ENCODE results near the gene ITIH4.
"Not testable (repeated sequence)": the region's sequence is repeated elsewhere in the genome, so short reads cannot be mapped to it uniquely, and the experiment has no call there.

ITIH4 gene

DNA sequence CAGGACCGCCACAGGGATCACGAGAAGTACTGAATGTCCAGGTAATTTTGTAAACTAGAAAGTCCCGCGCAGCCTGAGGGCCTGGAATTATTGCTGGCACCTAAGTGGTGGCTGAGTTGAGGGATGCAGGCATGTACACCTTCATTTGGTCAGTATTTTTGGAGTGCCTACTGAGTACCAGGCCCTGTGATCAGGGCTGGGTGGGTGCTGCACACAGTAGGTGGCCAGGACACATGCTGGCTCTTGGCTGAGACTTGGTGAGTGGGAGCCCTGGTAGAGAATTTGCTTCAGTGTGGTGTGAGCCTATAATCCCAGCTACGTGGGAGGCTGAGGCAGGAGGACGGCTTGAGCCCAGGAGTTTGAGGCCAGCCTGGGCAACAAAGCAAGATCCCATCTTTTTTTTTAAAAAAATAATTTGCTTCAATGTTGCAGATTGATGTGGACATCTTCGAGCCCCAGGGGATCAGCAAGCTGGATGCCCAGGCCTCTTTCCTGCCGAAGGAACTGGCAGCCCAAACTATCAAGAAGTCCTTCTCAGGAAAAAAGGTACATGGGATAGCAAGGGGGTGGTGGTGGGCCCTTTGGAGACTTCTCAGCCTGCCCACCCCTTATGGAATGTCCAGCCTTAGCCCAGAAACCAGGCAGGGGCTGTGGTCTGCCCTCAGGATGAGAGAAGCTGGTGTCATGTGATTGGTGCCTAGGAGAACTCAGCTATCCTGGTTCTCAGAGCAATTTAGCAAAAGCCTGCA, 50.5 kb downstream of the ITIH4 start:
- no peak for DNase-seq

DNA sequence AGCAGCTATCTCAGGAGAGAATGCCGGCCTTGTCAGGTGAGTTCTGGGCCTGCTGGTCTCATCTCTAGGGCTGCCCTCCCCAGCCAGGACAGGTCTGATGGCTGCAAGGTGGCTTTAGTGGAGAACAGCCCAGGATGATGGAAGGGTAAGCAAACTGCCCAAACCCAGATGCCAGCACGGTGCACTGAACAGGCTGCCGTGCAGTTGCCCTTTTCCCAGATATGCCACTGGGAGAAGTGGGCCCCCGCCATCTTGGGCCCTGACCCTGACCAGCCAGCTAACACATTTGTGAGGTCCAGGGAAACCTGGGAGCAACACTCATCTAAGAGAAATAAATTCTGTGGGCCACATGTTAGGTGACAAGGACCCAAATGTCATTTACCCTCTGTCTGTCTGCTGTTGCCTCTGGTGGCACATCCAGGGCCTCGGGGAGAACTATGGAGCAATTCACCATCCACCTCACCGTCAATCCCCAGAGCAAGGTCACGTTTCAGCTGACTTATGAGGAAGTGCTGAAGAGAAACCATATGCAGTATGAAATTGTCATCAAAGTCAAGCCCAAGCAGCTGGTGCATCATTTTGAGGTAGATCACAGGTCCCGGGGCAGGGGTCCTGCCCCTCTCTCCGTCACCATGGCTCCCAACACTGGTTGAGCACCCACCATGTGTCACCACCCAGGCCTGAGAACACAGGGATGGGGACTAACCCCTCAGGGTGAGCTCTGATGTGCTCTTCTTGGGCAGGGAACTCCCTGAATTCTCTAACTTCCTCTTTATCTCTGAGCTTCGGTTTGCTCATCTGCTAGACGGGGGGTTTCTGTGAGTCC, 51.2 kb downstream of the ITIH4 start:
- no peak for DNase-seq

DNA sequence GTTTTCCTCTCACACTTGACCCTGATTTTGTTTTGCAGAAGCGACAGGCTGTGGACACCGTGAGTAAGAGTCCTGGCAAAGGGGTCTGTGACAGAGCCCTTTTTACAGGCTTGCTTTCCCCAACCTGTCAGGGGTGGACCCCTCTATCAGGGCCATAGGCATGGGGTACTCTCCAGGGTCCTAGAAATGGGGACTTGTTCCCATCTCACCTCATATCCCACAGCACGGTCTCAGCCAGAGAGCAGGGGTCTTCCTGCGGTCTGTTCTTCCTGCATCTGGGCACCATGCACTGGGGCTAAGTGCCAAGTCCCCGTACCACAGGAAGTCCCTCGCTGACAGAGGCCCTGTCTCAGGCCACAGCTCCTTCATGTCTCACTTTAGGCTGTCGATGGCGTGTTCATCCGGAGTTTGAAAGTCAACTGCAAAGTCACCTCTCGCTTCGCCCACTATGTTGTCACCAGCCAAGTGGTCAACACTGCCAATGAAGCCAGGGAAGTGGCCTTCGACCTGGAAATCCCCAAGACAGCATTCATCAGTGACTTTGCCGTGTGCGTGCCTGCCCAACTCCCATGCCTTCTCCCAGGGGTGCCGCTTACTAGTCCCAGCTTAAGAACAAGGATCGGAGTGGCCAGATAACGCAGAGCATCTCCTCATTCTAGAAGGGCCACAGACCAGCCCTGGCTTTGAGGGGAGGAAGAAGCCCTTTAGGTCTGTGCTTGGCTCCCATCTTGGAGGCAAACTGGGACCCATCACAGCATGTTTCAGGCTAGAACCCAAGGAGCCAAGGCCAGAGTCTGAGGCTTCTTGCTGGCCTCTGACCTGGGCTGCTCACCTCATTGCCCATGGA, 52.3 kb downstream of the ITIH4 start:
- DNase-seq: no peak

DNA sequence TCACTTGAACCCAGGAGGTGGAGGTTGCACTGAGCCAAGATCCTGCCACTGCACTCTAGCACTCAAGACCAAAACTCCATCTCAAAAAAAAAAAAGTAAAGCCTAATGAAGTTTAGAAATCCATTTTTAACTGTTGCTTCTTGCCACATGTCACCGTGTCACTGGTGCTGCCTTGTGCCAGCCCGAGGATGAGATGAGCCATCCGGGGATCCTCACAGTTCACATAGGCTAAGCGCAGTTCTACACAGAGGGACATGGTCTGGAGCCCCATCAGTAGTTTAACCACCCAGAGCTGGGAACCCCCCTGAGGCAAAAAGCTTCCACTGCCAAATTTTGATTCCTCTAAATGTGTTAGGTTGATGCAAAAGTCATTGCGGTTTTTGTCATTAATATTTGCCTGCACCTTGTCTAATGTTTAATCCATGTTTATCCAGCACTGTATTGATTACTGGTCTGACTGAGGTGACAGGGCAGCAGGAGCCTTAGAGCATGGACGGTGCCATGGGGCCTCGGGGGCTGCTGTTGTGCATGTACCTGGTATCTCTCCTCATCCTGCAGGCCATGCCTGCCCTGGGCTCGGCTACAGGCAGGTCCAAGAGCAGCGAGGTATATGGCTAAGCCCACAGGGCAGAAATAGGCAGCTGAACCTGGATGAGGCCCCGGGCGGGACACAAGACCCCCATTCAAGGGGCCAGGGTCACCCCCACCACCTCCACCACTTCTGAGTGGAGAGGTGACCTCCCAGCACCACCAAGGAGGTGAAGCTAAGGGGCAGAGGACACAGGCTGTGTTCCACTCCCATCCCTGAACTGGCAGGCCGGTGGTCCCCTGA, 53.1 kb downstream of the ITIH4 start, which contains the start of gene ITIH1:
Gene ITIH1, plus strand, starts transcription at position 473 of the 832 bp plus-strand sequence. Its CDS starts 17 bp downstream, at position 490.
- DNase-seq: no peak

DNA sequence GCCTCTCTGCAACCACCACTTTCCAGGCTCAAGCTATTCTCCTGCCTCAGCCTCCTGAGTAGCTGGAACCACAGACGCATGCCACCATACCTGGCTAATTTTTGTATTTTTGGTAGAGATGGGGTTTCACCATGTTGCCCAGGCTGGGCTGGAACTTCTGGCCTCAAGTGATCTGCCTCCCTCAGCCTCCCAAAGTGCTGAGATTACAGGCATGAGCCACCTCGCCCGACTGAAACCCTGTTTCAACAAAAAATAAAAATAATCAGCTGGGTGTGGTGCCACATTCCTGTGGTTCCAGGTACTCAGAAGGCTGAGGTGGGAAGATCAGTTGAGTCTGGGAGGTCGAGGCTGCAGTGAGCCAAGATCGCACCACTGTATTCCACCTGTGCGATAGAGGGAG, 54.0 kb downstream of the ITIH4 start:
- not testable (repeated sequence) for DNase-seq

DNA sequence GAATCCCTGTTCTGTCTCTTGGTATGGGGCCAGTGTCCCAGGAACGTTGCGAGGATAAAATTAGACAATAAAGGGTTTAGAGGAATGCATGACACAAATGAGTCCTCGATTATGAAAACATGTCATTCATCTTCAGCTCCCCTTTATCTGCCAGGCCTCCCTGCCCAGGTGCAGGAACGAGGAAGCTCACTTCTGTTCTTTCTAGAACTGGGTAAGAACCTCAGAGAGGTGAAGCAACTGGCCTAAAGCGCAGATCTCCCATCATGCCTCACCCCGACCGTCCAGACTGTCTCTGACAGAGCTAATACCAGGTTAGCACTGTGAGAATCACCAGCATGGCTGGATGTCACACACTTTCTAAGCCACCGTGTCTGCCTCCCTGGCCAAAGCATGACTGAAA, 54.6 kb downstream of the ITIH4 start:
- no peak for DNase-seq

DNA sequence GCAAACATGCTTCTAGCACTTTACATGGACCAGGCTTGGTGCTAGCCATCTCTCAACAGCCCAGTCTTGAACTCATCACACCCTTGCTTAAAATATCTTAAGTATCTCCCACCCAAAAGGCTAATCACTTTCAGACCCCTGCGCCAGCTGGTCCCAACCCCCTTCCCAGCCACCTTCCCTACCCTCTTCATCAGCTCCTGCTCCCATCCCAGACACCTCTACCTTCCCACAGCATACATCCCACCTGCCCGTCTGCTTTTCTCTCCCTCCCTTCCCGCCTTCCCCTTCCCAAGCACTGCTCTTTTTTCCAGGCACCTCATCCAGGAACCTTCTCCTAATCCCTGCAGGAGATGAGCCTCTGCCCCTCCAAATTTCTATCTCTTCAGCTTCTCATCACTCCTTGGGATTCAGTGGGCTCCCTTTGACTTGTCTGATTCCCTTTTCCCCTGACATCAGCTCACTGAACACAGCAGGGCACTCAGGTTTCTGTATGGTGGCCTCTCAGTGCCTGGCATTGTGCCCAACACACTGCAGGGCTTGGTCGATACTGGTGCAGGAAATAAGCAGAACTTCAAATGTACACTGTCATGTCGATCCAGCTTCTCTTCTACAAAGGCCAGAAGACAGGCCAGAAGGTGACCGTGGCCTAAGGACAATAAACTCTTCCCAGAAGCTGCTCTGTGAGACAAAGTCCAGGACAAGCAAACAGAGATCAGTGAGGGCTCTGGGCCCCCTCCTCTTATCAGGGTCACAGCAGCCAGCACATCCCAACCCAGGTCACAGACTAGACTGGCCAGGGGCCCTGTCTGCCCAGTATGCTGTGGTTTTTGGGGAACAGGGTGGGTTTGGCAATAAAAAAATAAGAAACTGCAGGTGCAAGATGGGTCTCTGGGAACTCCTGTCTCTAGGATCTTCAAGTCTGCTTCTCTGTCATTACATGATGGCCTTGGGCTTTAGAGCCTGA, 55.3 kb downstream of the ITIH4 start:
- no peak for DNase-seq

DNA sequence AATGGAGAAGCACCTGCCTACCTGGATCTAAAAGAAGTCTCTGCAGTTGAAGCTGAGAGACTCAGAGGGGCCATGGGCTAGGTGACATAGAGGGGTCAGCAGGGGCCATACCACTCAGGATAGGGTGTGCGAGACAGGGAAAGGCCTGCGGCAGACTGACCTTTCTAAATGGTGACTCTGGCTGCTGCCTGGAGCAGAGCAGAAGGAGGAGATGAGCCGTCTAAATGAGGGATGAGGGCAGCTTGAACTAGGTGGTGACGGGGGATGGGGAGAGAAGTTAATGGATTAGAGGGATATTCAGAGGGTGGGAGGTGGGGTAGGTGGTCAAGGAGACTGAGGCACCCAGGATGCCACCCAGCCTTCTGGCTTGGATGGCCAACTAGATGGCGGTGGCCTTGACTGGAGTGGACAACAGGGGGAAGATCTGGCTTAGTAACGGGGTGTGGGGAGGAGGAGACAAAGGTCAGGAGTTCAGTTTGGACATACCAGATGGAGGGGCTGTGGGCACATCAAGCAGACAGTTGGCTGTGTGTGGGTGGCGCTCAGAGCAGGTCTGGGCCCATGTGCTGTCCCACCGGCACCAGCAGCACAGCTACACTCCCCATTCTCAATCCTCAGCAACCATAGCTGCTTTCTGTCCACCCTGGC, 56.3 kb downstream of the ITIH4 start:
- DNase-seq: no peak

DNA sequence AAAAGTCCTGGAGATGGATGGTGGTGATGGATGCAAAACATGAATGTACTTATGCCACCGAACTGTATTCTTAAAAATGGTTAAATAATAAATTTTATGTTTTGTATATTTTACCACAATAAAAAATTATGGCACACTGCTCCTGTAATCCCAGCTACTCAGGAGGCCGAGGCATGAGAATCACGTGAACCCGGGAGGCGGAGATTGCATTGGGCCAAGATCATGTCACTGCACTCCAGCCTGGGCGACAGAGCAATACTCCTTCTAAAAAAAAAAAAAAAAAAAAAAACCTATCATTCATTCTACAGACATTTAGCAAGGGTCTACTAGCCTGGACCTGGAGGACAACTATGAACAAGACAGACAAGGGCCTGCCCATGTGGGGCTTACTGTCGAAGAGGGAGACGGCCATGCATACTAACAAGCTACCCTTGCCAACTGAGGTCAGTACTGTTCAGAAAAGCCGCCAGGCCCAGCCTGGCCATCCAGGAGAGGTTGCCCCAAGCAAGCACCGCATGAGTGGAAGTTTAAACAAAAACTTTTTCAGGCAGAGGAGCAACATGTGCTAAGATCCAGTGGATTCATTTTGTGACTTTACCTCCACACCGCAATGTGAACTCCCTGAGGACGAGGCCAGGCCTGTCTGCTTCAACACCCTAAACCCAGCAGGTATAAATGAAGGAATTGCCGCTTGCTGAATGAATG, 57.0 kb downstream of the ITIH4 start:
- DNase-seq: no peak

DNA sequence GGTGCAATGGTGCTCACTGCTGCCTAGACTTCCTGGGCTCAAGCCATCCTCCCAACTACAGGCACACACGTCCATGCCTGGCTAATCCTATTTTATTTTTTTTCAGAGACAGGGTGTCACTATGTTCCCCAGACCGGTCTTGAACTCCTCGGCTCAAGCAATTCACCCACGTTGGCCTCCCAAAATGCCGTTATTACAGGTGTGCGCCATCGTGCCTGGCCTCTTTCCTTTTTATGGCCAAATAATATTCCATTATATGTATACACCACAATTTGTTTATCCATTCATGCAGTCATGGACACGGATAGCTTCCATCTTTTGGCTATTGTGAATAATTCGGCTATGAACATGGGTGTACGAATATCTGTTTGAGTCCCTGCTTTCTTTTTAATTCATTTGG, 58.8 kb downstream of the ITIH4 start:
- DNase-seq: no peak

DNA sequence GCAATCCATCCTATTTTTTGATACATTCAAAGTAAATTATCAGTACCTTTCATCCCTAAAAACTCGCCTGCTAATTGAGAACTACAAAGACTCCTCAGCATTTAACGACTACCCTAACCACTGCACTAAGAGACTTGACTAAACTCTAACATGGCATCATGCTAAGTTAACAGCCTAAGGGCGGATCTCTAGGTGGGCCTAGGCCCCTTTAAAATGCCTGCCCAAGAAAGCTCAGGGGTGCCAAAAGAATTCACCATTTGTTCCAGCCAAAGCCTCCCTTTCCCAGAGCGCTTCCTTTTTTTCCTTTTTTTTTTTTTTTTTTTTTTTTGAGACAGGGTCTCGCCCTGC, 59.2 kb downstream of the ITIH4 start:
- DNase-seq: no peak

DNA sequence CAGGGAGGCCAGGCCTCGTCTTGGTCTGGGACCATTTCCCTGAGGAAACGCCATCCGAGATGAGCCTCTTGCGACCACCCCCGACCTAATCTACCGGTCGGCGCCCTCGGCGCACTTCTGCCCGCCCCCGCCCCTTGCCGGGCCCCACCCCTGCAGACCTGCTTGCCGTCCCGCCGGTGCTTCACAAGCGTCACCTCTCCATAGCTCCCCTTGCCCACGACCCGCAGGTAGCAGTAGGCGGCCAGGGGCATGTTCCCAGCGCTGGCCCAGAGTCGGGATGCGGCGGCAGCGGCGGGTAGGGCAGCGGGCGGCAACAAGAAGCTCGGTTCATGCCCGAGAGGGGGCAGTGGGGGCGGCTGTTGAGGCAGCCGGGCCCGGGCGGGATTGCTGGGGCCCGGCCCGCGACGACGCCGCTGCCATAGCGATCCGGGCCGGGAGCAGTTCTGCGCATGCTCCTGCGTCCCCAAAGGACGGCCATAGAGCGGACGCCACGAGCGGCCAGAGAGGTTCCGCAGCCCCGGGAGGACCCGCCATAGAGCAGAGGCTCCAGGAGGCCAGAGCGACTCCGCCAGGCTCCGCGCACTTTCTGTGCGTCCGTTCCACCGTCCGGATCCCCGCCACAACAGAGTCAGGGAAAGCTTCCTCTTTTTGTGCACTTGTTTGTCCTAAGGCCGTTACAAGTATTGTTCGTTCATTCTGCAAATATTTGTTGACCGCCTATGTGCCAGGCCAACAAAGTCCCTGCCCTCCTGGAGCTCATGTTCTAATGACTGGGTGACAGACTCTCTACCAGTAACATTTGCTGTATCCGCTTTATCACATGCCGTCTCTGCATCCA, 59.8 kb downstream of the ITIH4 start, which contains the start of gene NEK4:
Gene NEK4, minus strand, starts transcription at position 445 of the 838 bp plus-strand sequence. Its CDS starts 194 bp downstream, at position 251.
- DNase-seq: peak; percentile 88

DNA sequence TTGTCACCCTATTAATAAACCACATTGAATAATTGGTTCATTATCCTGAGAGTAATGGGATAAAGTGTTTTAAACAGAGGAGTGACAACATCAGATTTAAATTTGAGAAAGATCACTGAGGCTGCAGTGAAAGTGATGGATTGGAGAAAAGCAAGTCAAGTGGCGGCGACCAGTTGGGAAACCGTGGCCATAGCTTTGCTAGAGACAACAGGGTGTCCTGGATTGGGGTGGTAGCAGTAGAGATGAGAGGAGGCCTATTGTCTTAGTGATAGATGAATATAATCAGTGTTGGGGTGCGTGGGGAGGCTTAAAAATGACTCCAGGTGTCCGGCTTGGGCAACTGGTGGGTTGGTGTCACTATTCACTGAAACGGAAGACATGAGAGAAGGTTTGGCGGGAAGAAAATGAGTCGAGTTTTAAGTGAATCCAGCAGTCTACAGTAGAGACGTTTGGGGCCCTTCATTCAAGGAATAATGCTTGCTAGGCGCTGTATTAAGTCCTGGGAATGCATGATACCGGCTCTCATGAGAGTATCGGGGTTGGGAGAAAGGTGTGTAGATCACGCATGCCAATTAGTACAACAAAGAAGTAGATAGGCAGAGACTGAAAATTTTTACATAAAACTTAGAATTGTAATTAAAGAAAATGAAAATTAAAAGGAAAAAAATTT, 60.6 kb downstream of the ITIH4 start:
- no peak for DNase-seq

DNA sequence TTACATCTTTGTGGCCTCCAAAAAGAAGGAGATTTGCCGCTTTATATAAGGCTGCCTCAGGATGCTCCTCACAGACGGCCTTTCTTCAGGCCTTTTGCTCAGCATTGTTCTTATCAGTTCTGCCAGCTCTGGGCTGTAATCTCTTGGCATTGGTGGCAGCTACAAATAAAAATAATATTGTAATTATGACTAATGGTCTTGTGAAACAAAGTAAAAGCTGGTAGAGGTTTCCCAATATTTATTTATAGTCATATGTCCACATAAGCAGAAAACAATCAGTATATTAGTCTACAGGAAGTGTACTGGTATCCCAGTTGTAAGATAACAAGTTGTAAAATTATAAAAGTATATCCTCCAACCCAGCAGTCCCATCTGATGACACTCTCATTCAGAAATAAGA, 67.0 kb downstream of the ITIH4 start:
- no peak for DNase-seq

All from CD4-positive, alpha-beta T cell treated with Interleukin-21 for 1 hour (primary cell).